ENCODE measurements around the gene PDE4D.

The PDE4D gene

GRCh38 chr5:59117320-59117719, 776.2 kb downstream of the PDE4D start:
- DNase-seq, result no peak
- no peak overlapping the region for H3K27ac ChIP-seq
- no peaks in the 10 kb centered on the region for H3K27me3 ChIP-seq (ENCODE audit: insufficient read depth, low read depth, severe bottlenecking)
- H3K4me3 ChIP-seq (ENCODE audit: low read depth, low read length), result no peak overlapping the region
- H3K36me3 ChIP-seq, result no peaks in the 10 kb centered on the region
- no peaks in the 10 kb centered on the region for H3K9me3 ChIP-seq (ENCODE audit: severe bottlenecking)
- no peak for TF ChIP-seq CTCF (IDR thresholded peaks at IDR 0.05; ENCODE audit: low read depth, low read length)

GRCh38 chr5:59116231-59116865, 777.2 kb downstream of the PDE4D start:
- no peaks in the 10 kb centered on the region for H3K9me3 ChIP-seq (ENCODE audit: severe bottlenecking)
- no peaks in the 10 kb centered on the region for H3K36me3 ChIP-seq
- H3K4me3 ChIP-seq (ENCODE audit: low read depth, low read length), result no peak overlapping the region
- H3K27ac ChIP-seq, result no peak overlapping the region
- DNase-seq, result no peak
- no peaks in the 10 kb centered on the region for H3K27me3 ChIP-seq (ENCODE audit: insufficient read depth, low read depth, severe bottlenecking)
- no peak for TF ChIP-seq CTCF (IDR thresholded peaks at IDR 0.05; ENCODE audit: low read depth, low read length)

GRCh38 chr5:59115345-59115744, 778.2 kb downstream of the PDE4D start:
- Histone ChIP-seq H3K36me3 (no peaks in the 10 kb centered on the region), H3K9me3 (ENCODE audit: severe bottlenecking) (no peaks in the 10 kb centered on the region), H3K27me3 (ENCODE audit: insufficient read depth, low read depth, severe bottlenecking) (no peaks in the 10 kb centered on the region), H3K4me3 (ENCODE audit: low read depth, low read length) (no peak overlapping the region), H3K27ac (no peak overlapping the region)
- no peak for DNase-seq
- no peak for TF ChIP-seq CTCF (IDR thresholded peaks at IDR 0.05; ENCODE audit: low read depth, low read length)

GRCh38 chr5:59109383-59109782, 784.1 kb downstream of the PDE4D start:
- no peak for DNase-seq
- Histone ChIP-seq H3K4me3 (ENCODE audit: low read depth, low read length) (no peak overlapping the region), H3K27me3 (ENCODE audit: insufficient read depth, low read depth, severe bottlenecking) (no peaks in the 10 kb centered on the region), H3K36me3 (no peaks in the 10 kb centered on the region), H3K27ac (no peak overlapping the region), H3K9me3 (ENCODE audit: severe bottlenecking) (no peaks in the 10 kb centered on the region)
- TF ChIP-seq CTCF (IDR thresholded peaks at IDR 0.05; ENCODE audit: low read depth, low read length), result no peak

- Histone ChIP-seq H3K27ac (no peak overlapping the region), H3K9me3 (ENCODE audit: severe bottlenecking) (no peaks in the 10 kb centered on the region), H3K4me3 (ENCODE audit: low read depth, low read length) (no peak overlapping the region), H3K27me3 (ENCODE audit: insufficient read depth, low read depth, severe bottlenecking) (no peaks in the 10 kb centered on the region), H3K36me3 (no peaks in the 10 kb centered on the region)
- TF ChIP-seq CTCF (IDR thresholded peaks at IDR 0.05; ENCODE audit: low read depth, low read length), result no peak
- no peak for DNase-seq
These were observed 785.8 kb downstream of the PDE4D start for GRCh38 chr5:59107692-59108091.
